ENCODE results near the gene ZMYND8. TPM values are rescaled to one million over a fixed set of nuclear protein-coding genes. Genes with fewer than 3 reads are reported as not detected.

Gene ZMYND8
- total RNA-seq: 31.9 to 35.0 TPM (median 33.8 TPM) in 3 replicates
- long read RNA-seq, full-length matches to known transcripts: 5 of 31 reads
- long read RNA-seq, partial matches to known transcripts: 9 of 31 reads
- long read RNA-seq, other reads (novel, unspliced or antisense): 17 of 31 reads

DNA sequence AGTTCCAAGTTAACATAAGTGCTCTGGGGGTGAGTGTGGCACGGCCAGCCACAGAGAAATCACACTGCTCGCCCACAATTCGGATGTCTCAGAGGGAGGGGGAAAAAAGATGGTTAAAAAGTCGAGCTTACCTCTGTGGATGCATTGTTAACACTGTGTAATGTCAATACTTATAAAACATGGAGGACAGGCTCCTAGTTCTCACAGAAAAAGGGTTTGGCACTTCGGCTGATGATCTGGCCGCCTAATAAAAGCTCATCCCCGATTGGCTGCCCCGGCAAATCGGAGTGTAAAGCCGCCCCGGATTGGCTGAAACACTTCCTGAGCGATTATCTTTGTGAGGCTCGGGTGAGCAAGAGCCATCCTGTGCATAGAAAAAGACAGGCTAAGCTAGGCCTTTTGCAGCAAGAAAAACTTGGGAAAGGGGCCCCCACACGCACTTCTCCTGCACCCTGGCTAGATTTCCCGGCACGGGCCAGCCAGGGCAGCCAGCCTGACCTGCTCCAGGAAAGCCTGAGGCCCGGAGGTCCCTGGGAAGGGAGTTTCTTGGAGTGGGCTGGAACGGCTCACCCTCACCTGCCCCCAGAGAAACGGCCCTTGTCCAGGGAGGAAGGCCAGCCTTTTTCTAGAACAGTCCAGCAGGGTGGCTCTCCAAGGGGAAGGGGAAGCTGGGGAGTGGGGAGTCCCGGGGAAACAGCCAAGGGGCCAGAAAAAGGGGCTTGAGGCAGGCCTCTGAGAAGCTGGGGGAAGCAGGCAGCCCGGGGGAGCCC is at the start of gene ZMYND8:
Gene ZMYND8, minus strand, starts transcription at position 174 of the 770 bp plus-strand sequence. Its CDS starts 29 bp downstream, at position 145.
- Mint-ChIP-seq H3K27ac (ENCODE audit: unreplicated experiment) (no peak within 1 kb of the TSS), H3K4me1 (ENCODE audit: low read depth) (no peaks in the 10 kb centered on the region), H3K27me3 (ENCODE audit: low read depth) (no peaks in the 10 kb centered on the region), H3K4me3 (ENCODE audit: unreplicated experiment) (peak within 1 kb of the TSS; percentile 60), H3K9me3 (ENCODE audit: low read depth) (no peaks in the 10 kb centered on the region), H3K36me3 (ENCODE audit: low read depth) (no peaks in the 10 kb centered on the region)
- no peak for DNase-seq (ENCODE audit: low spot score)
- TF ChIP-seq, protein P1, sequence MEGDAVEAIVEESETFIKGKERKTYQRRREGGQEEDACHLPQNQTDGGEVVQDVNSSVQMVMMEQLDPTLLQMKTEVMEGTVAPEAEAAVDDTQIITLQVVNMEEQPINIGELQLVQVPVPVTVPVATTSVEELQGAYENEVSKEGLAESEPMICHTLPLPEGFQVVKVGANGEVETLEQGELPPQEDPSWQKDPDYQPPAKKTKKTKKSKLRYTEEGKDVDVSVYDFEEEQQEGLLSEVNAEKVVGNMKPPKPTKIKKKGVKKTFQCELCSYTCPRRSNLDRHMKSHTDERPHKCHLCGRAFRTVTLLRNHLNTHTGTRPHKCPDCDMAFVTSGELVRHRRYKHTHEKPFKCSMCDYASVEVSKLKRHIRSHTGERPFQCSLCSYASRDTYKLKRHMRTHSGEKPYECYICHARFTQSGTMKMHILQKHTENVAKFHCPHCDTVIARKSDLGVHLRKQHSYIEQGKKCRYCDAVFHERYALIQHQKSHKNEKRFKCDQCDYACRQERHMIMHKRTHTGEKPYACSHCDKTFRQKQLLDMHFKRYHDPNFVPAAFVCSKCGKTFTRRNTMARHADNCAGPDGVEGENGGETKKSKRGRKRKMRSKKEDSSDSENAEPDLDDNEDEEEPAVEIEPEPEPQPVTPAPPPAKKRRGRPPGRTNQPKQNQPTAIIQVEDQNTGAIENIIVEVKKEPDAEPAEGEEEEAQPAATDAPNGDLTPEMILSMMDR (IDR thresholded peaks at IDR 0.05): no peak

DNA sequence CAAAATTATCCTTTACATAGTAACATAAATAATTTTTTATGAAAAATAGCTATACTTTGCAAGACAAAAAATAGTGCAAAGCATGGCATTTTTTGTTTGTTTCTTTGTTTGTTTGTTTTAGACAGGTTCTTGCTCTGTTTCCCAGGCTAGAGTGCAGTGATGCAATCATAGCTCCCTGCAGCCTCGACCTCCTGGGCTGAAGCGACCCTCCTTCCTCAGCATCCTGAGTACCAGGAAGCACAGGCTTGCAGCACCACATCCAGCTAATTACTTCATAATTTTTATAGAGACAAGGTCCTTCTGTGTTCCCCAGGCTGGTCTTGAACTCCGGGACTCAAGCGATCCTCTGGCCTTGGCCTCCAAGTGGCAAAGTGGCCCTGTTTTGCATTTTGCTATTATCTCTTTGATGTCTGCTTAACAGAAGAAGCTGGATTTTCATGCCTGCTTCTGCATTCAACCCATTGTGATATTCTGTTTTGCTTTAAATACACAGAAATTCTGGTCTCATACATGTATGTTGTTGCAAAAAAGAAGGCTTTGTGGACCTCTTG is 49.4 kb upstream of the ZMYND8 start:
- peaks cover 8% of the 10 kb centered on the region for H3K4me1 Mint-ChIP-seq (ENCODE audit: low read depth)
- no peaks in the 10 kb centered on the region for H3K36me3 Mint-ChIP-seq (ENCODE audit: low read depth)
- H3K4me3 Mint-ChIP-seq (ENCODE audit: unreplicated experiment): no peak overlapping the region
- H3K27ac Mint-ChIP-seq (ENCODE audit: unreplicated experiment): no peak overlapping the region
- no peaks in the 10 kb centered on the region for H3K9me3 Mint-ChIP-seq (ENCODE audit: low read depth)
- TF ChIP-seq, protein P1 (IDR thresholded peaks at IDR 0.05): no peak
- no peak for DNase-seq (ENCODE audit: low spot score)
- H3K27me3 Mint-ChIP-seq (ENCODE audit: low read depth): no peaks in the 10 kb centered on the region

DNA sequence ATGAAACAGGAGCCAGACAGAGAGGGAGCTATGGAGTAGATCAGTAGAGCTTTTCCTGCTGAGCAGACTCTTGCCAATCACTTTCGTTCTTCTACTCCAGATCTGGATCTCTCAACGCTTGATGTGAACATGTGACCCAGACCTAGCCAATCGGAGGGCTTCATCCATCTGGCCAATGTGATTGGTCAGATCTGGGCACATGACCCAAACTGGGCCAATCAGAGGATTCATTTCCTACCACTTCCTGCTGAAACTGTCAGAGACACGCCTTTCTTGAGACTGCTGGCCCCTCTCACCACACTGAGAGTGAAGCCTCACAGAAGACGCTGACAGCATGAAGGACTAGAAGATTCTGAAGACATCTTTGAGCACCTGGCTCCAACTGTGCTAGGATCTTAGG is 44.2 kb upstream of the ZMYND8 start:
- Mint-ChIP-seq H3K4me3 (ENCODE audit: unreplicated experiment) (no peak overlapping the region), H3K27ac (ENCODE audit: unreplicated experiment) (no peak overlapping the region), H3K36me3 (ENCODE audit: low read depth) (no peaks in the 10 kb centered on the region), H3K4me1 (ENCODE audit: low read depth) (peaks cover 5% of the 10 kb centered on the region), H3K9me3 (ENCODE audit: low read depth) (no peaks in the 10 kb centered on the region), H3K27me3 (ENCODE audit: low read depth) (no peaks in the 10 kb centered on the region)
- TF ChIP-seq, protein P1 (IDR thresholded peaks at IDR 0.05): no peak
- no peak for DNase-seq (ENCODE audit: low spot score)

DNA sequence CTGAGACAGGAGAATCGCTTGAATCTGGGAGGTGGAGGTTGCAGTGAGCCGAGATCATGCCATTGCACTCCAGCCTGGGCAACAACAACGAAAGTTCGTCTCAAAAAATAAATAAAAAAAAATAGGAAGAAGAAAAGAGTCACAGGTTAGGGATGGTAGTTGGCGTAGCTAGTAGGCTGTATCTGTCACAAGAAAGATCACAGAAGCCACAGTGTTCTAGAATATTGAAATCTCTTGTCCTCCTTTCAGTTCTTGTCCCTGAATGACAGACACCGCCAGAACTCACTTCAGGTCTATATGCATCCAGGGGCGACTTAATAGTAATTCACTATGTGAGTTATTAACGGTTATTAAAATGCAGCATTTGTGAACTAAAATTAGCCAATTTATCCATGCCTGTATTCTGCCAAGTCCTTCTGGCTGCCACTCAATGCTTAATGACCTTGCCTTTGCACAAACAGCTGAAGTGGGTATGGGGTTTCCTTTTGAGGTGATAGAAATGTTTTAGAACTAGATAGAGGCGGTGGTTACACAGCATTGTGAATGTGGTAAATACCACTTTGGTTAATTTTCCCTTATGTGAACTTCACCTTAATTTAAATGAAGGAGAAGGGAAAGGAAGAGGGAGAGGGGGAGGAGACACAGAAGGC is 41.3 kb upstream of the ZMYND8 start:
- no peak overlapping the region for H3K4me3 Mint-ChIP-seq (ENCODE audit: unreplicated experiment)
- no peaks in the 10 kb centered on the region for H3K9me3 Mint-ChIP-seq (ENCODE audit: low read depth)
- no peak for DNase-seq (ENCODE audit: low spot score)

More for the DNA sequence above, 41.3 kb upstream of the ZMYND8 start:
- no peak overlapping the region for H3K27ac Mint-ChIP-seq (ENCODE audit: unreplicated experiment)
- TF ChIP-seq, protein P1 (IDR thresholded peaks at IDR 0.05): no peak
- H3K36me3 Mint-ChIP-seq (ENCODE audit: low read depth): no peaks in the 10 kb centered on the region
- peaks cover 6% of the 10 kb centered on the region for H3K4me1 Mint-ChIP-seq (ENCODE audit: low read depth)
- no peaks in the 10 kb centered on the region for H3K27me3 Mint-ChIP-seq (ENCODE audit: low read depth)
